ENCODE results near the gene CSNK1A1. TPM values are rescaled to one million over a fixed set of nuclear protein-coding genes. Genes with fewer than 3 reads are reported as not detected.

The CSNK1A1 gene
- total RNA-seq, 1 donor from 2014 or later: 176 TPM

- TF ChIP-seq CTCF (conservative IDR thresholded peaks at IDR 0.05; ENCODE audit: low read depth, low read length): no peak
- no peak overlapping the region for H3K4me3 ChIP-seq (ENCODE audit: low read depth, low read length)
- DNase-seq (ENCODE audit: low read depth): no peak
These were observed 50.2 kb downstream of the CSNK1A1 start for GRCh38 chr5:149500922-149501582.

DNA sequence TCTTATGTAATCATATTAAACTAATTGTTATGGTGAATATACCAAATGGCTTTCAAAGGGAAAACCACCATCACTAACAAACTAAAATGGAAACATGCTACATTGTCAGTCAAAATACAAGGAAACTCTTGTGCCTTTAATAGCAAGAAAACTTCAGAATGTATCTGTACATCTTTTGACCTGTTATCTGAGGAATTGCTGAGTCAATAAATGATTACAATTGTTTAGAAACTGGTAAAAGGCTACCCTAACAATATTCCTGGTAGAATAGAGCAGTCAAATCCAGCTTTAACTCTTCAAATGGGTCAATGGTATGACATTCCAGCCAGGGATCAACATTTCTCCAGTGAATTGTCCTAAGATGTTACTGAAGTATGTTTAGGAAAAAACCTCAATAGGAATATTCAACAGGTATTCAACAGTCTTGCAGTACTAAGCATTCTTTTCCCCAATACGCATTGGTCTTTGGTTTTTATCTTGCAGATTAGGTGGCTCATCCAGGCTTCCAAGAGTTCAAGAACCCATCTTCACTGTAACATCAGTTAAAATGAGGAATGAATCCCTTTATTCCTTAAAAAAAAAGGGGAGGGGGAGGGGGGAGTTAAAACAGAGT, 52.4 kb downstream of the CSNK1A1 start:
- no peak overlapping the region for H3K4me3 ChIP-seq (ENCODE audit: low read depth, low read length)
- TF ChIP-seq CTCF (conservative IDR thresholded peaks at IDR 0.05; ENCODE audit: low read depth, low read length): no peak

GRCh38 chr5:149497357-149497756, 53.9 kb downstream of the CSNK1A1 start:
- no peak for DNase-seq (ENCODE audit: low read depth)
- no peak overlapping the region for H3K4me3 ChIP-seq (ENCODE audit: low read depth, low read length)
- TF ChIP-seq CTCF (conservative IDR thresholded peaks at IDR 0.05; ENCODE audit: low read depth, low read length): no peak

More for the DNA sequence above, 52.4 kb downstream of the CSNK1A1 start:
- DNase-seq (ENCODE audit: low read depth): no peak

DNA sequence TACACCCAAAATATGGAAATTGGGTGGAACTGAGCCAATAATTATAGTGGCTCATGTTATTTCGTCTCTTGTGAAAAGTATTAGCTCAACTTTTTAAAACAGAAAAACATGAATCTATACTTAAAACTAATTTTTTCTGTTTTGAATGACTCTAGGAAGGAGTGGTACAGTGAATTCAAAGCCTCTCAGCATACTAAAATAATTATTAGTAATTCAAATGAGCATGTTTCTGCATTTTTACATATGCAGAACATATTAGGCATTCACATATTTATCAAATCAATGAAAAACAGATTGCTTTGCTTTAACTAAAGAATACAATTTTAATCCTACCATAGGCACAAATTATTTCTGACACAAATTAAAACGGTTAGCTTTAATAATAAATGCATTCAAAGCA, 54.3 kb downstream of the CSNK1A1 start:
- no peak overlapping the region for H3K4me3 ChIP-seq (ENCODE audit: low read depth, low read length)
- no peak for DNase-seq (ENCODE audit: low read depth)
- TF ChIP-seq CTCF (conservative IDR thresholded peaks at IDR 0.05; ENCODE audit: low read depth, low read length): no peak

GRCh38 chr5:149496166-149496565, 55.1 kb downstream of the CSNK1A1 start:
- TF ChIP-seq CTCF (conservative IDR thresholded peaks at IDR 0.05; ENCODE audit: low read depth, low read length): no peak
- H3K4me3 ChIP-seq (ENCODE audit: low read depth, low read length): no peak overlapping the region
- DNase-seq (ENCODE audit: low read depth): no peak

DNA sequence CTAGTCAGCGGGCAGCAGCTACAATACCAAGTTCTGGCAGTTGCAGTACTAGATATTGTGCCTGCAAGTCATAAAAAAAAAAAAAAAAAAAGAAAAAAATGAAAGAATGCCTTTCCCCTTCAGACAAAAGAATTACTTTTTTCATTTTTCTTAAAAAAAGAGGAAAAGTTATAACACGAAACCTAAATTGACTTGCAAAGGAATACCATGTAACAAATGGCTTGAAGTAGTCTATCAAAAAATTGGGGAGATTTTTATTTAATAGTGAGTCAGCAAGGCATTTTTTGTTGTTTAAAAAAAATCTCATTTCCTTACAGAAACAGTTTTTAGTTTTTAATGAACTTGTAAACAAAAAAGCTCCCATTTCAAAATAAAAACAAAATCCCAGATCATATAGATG, 55.6 kb downstream of the CSNK1A1 start:
- TF ChIP-seq CTCF (conservative IDR thresholded peaks at IDR 0.05; ENCODE audit: low read depth, low read length): no peak
- no peak overlapping the region for H3K4me3 ChIP-seq (ENCODE audit: low read depth, low read length)
- DNase-seq (ENCODE audit: low read depth): no peak

- DNase-seq (ENCODE audit: low read depth): no peak
- TF ChIP-seq CTCF (conservative IDR thresholded peaks at IDR 0.05; ENCODE audit: low read depth, low read length): no peak
- no peak overlapping the region for H3K4me3 ChIP-seq (ENCODE audit: low read depth, low read length)
These were observed 57.9 kb downstream of the CSNK1A1 start for GRCh38 chr5:149493316-149493715.
